ENCODE results near the gene TGM2. TPM values are rescaled to one million over a fixed set of nuclear protein-coding genes. Genes with fewer than 3 reads are reported as not detected.

Gene TGM2
- polyA plus RNA-seq, 2 of the 4 experiments (the other 2 are of a cell fraction), result 173 to 441 TPM

DNA sequence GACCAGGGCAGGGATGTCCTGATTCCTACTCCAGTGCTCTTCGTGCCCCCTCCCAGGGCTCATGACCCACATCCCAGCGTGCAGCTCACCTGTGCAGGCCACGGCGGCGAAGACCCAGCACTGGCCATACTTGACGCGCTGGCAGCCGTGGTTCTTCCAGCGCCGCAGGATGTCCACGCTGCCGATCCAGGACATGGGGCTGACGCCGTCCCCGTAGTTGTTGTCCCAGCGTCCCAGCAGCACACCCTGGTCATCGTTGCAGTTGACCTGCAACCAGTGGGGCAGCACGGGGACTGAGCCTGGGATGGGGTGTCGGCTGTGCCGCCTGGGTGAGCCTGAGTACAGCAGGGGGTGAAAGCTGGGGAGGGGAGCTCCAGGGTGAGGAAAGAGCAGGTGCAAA, 18.4 kb downstream of the TGM2 start:
- TF ChIP-seq NFE2L2 (conservative IDR thresholded peaks at IDR 0.05; ENCODE audit: low read length), result no peak
- TF ChIP-seq, protein P1, sequence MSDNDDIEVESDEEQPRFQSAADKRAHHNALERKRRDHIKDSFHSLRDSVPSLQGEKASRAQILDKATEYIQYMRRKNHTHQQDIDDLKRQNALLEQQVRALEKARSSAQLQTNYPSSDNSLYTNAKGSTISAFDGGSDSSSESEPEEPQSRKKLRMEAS (IDR thresholded peaks at IDR 0.05), result no peak
- no peak for TF ChIP-seq RFX5 (IDR thresholded peaks at IDR 0.05)
- TF ChIP-seq EP300 (IDR thresholded peaks at IDR 0.05), result no peak
- TF ChIP-seq FOSB (CRISPR knock-in tag; IDR thresholded peaks at IDR 0.05), result no peak
- TF ChIP-seq MYC (IDR thresholded peaks at IDR 0.05; ENCODE audit: borderline replicate concordance, low read length), result no peak
- no peak for TF ChIP-seq ZFP36 (IDR thresholded peaks at IDR 0.05; ENCODE audit: borderline replicate concordance, partially characterized antibody)
- no peak for TF ChIP-seq POLR2A (IDR thresholded peaks at IDR 0.05; ENCODE audit: low read length)
- TF ChIP-seq KDM5A (IDR thresholded peaks at IDR 0.05), result no peak
- TF ChIP-seq TP53 (CRISPR knock-in tag; IDR thresholded peaks at IDR 0.05), result no peak
- no peak for TF ChIP-seq MAFK (IDR thresholded peaks at IDR 0.05; ENCODE audit: partially characterized antibody)
- no peak for TF ChIP-seq NR3C1 (IDR thresholded peaks at IDR 0.05)
- no peak for TF ChIP-seq HEYL (CRISPR knock-in tag; IDR thresholded peaks at IDR 0.05)
- no peak for TF ChIP-seq TFCP2L1 (CRISPR knock-in tag; IDR thresholded peaks at IDR 0.05)
- TF ChIP-seq RARB (CRISPR knock-in tag; IDR thresholded peaks at IDR 0.05), result no peak
- no peak for TF ChIP-seq RNF2 (IDR thresholded peaks at IDR 0.05; ENCODE audit: borderline replicate concordance, low read depth)
- TF ChIP-seq CEBPB (IDR thresholded peaks at IDR 0.05), result no peak
- TF ChIP-seq, protein P2, sequence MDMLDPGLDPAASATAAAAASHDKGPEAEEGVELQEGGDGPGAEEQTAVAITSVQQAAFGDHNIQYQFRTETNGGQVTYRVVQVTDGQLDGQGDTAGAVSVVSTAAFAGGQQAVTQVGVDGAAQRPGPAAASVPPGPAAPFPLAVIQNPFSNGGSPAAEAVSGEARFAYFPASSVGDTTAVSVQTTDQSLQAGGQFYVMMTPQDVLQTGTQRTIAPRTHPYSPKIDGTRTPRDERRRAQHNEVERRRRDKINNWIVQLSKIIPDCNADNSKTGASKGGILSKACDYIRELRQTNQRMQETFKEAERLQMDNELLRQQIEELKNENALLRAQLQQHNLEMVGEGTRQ (IDR thresholded peaks at IDR 0.05), result no peak
- 91% methylated on average over 8 of the region's 20 CpGs for WGBS (ENCODE audit: missing lambda C conversion rate)
- Histone ChIP-seq H3K4me3 (no peak overlapping the region), H3K4me2 (no peak overlapping the region), H3K9me3 (no peaks in the 10 kb centered on the region), H3K27ac (peak overlapping the region in 1 of 2 experiments; percentile 95; a peak in 3 of 6 replicates), H3K4me1 (peaks cover 78% of the 10 kb centered on the region)
- ChIA-PET CTCF (interaction anchor here (0.9 to 32.6 kb wide), 6 partner anchors 17 to 103 kb away, joined by 3 to 818 read pairs (median 3); no protein-coding TSS in a partner anchor), POLR2A (no interaction called here)
- FAIRE-seq (no peak), DNase-seq (ENCODE audit: low read depth in 1 of 2, low spot score in 1 of 2) (no peak), ATAC-seq (no peak)

DNA sequence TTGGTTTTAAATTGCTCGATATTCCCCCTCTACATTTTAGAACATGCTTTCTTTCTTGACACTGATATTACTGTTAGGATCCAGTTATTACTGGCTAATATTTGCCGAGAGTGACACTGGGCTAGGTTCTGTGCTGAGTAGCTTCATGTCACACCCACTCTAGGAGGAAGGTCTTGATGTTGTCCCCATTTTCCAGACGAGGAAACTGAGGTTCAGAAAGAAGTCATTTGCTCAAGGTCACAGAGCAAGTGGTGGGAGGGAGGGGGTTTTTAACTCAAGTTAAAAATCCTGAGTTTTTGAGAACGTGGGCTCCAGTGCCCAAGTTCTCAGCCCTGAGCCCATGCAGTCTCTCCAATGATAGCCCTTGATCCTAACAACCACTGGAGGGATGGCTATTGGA, 18.9 kb downstream of the TGM2 start:
- no peak overlapping the region for H3K4me3 ChIP-seq
- TF ChIP-seq KDM1A (IDR thresholded peaks at IDR 0.05; ENCODE audit: low read depth), result peak; percentile 69
- TF ChIP-seq CHD2 (IDR thresholded peaks at IDR 0.05; ENCODE audit: low read length, partially characterized antibody), result no peak
- TF ChIP-seq ESRRA (IDR thresholded peaks at IDR 0.05; ENCODE audit: borderline replicate concordance, low read length), result peak; percentile 58; the same call in 1 of the 2 replicates
- H3K4me2 ChIP-seq, result no peak overlapping the region
- 86% methylated on average over 4 of the region's 4 CpGs for WGBS (ENCODE audit: missing lambda C conversion rate)
- DNase-seq (ENCODE audit: low read depth in 1 of 2, low spot score in 1 of 2), result no peak
- no peaks in the 10 kb centered on the region for H3K9me3 ChIP-seq
- ChIA-PET CTCF (interaction anchor here (0.9 to 4.2 kb wide), 9 partner anchors 10 to 102 kb away, joined by 3 to 59 read pairs (median 17); partner anchors contain the start of gene TGM2), POLR2A (interaction anchor here (0.6 to 0.7 kb wide), 2 partner anchors 43 to 149 kb away, joined by 3 to 9 read pairs; no protein-coding TSS in a partner anchor)
- peaks cover 78% of the 10 kb centered on the region for H3K4me1 ChIP-seq
- FAIRE-seq, result no peak
- peak overlapping the region; percentile 83 to 95; a peak in 5 of 6 replicates for H3K27ac ChIP-seq
- no peak for ATAC-seq

DNA sequence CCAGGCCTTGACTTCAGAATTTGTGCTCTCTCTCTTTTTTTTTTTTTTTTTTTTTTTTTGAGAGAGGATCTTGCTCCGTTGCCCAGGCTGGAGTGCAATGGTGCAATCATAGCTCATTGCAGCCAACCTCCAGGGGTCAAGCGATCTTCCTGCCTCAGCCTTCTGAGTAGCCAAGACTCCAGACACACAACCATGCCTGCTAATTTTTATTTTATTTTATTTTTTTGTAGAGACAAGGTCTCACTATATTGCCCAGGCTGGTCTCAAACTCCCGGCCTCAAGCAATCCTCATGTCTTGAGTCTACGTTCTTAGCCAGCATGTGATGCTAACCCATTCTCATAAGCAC, 19.4 kb downstream of the TGM2 start:
- no peaks in the 10 kb centered on the region for H3K9me3 ChIP-seq
- WGBS (ENCODE audit: missing lambda C conversion rate), result 98% methylated on average over 4 of the region's 4 CpGs
- DNase-seq (ENCODE audit: low read depth in 1 of 2, low spot score in 1 of 2), result no peak
- ATAC-seq, result no peak
- peaks cover 77% of the 10 kb centered on the region for H3K4me1 ChIP-seq
- ChIA-PET CTCF (interaction anchor here (0.7 to 4.2 kb wide), 8 partner anchors 10 to 579 kb away, joined by 3 to 59 read pairs (median 15); partner anchors contain the start of gene TGM2), POLR2A (interaction anchor here (0.6 to 0.7 kb wide), 2 partner anchors 44 to 148 kb away, joined by 3 to 9 read pairs; no protein-coding TSS in a partner anchor)
- peak overlapping the region; percentile 65; the same call in 2 of the 3 replicates for H3K4me2 ChIP-seq
- H3K4me3 ChIP-seq, result no peak overlapping the region
- no peak for FAIRE-seq
- peak overlapping the region; percentile 83 to 95 for H3K27ac ChIP-seq
- TF ChIP-seq, protein P1 (IDR thresholded peaks at IDR 0.05), result no peak
- TF ChIP-seq JUN (IDR thresholded peaks at IDR 0.05) (peak in 1 of 2 experiments; percentile 36; a peak in 1 of 5 replicates), CHD2 (IDR thresholded peaks at IDR 0.05; ENCODE audit: low read length, partially characterized antibody) (no peak)
